ENCODE results near the gene FIGNL2. TPM values are rescaled to one million over a fixed set of nuclear protein-coding genes. Genes with fewer than 3 reads are reported as not detected.

The FIGNL2 gene
- total RNA-seq, 2 experiments from 2014 or later = 0.25 to 0.36 TPM

Other genes starting within 250 kb of the FIGNL2 start
- not detected for gene ANKRD33, start 39.4 kb upstream of the FIGNL2 start, total RNA-seq
- gene ACVRL1, start 58.8 kb upstream of the FIGNL2 start, total RNA-seq = not detected
- gene ACVR1B, start 103.0 kb upstream of the FIGNL2 start, total RNA-seq = 1 to 10 TPM; 8.7 to 9.1 TPM
- 10 to 100 TPM; 14.7 to 14.8 TPM for gene TAMALIN, start 158.2 kb upstream of the FIGNL2 start, total RNA-seq
- 10 to 100 TPM; 64.2 to 64.8 TPM for gene NR4A1, start 202.7 kb upstream of the FIGNL2 start, total RNA-seq
- 10 to 100 TPM; 21.8 to 22.0 TPM for gene ATG101, start 221.3 kb upstream of the FIGNL2 start, total RNA-seq
- gene SMIM41, start 231.0 kb upstream of the FIGNL2 start, total RNA-seq = not detected